Astrocyte (in vitro differentiated cells and primary cell): ENCODE measurements around the gene DDX1. TPM values are rescaled to one million over a fixed set of nuclear protein-coding genes. Genes with fewer than 3 reads are reported as not detected.

Experiments
- DNase-seq: peaks from one replicate; pipeline ENCODE4 v3.0.0-alpha.2; 2010; ENCODE audit warnings: low read depth
- FAIRE-seq: peaks from 2 replicates; lab custom pipeline; 2011; peaks lifted over from hg19 to GRCh38; lab: Jason Lieb, UNC
- H2AFZ ChIP-seq: 2 replicates; pipeline ENCODE4 v1.6.0; 2012; ENCODE audit warnings: low read depth, low read length, inconsistent platforms
- H3K27ac ChIP-seq: 2 replicates; pipeline ENCODE4 v1.5.1; 2011; ENCODE audit warnings: low read depth, low read length, inconsistent platforms
- H3K27me3 ChIP-seq: 2 replicates; pipeline ENCODE4 v1.6.0; 2011; ENCODE audit warnings: low read length, inconsistent platforms; ENCODE audit not compliant: insufficient read depth
- H3K36me3 ChIP-seq: 2 replicates; pipeline ENCODE4 v1.5.1; 2011; ENCODE audit warnings: low read length, inconsistent platforms; ENCODE audit not compliant: insufficient read depth
- H3K4me1 ChIP-seq: 2 replicates; pipeline ENCODE4 v1.5.1; 2011; ENCODE audit warnings: low read length, inconsistent platforms; ENCODE audit not compliant: insufficient read depth
- H3K4me2 ChIP-seq: 2 replicates; pipeline ENCODE4 v1.6.0; 2012; ENCODE audit warnings: low read length, inconsistent platforms
- H3K4me3 ChIP-seq: 2 replicates; pipeline ENCODE4 v1.5.1; 2011; ENCODE audit warnings: low read depth, mild to moderate bottlenecking, low read length, inconsistent platforms; ENCODE audit not compliant: insufficient read depth
- H3K79me2 ChIP-seq: 2 replicates; pipeline ENCODE4 v1.6.0; 2012; ENCODE audit warnings: mild to moderate bottlenecking, low read length, inconsistent platforms; ENCODE audit not compliant: insufficient read depth
- H3K9ac ChIP-seq: 2 replicates; pipeline ENCODE4 v1.6.0; 2012; ENCODE audit warnings: mild to moderate bottlenecking, low read length, inconsistent platforms
- H3K9me3 ChIP-seq: 2 replicates; pipeline ENCODE4 v1.5.1; 2012; ENCODE audit warnings: low read depth, mild to moderate bottlenecking, low read length, inconsistent platforms; ENCODE audit not compliant: insufficient read depth
- H4K20me1 ChIP-seq: 2 replicates; pipeline ENCODE4 v1.6.0; 2012; ENCODE audit warnings: low read length, inconsistent platforms; ENCODE audit not compliant: insufficient read depth
- H3K27ac Mint-ChIP-seq: one replicate; pipeline ENCODE4 v1.8.0; 2021; ENCODE audit warnings: mild to moderate bottlenecking, mixed read lengths; ENCODE audit not compliant: unreplicated experiment
- H3K27me3 Mint-ChIP-seq: one replicate; pipeline ENCODE4 v1.8.0; 2021; ENCODE audit warnings: low read depth, mixed read lengths; ENCODE audit not compliant: unreplicated experiment
- H3K36me3 Mint-ChIP-seq: one replicate; pipeline ENCODE4 v1.8.0; 2021; ENCODE audit warnings: low read depth, mixed read lengths; ENCODE audit not compliant: unreplicated experiment
- H3K4me1 Mint-ChIP-seq: one replicate; pipeline ENCODE4 v1.8.0; 2021; ENCODE audit warnings: low read depth, mixed read lengths; ENCODE audit not compliant: unreplicated experiment
- H3K4me3 Mint-ChIP-seq: one replicate; pipeline ENCODE4 v1.8.0; 2021; ENCODE audit warnings: mild to moderate bottlenecking, moderate library complexity, mixed read lengths; ENCODE audit not compliant: unreplicated experiment
- H3K9me3 Mint-ChIP-seq: one replicate; pipeline ENCODE4 v1.8.0; 2021; ENCODE audit warnings: mild to moderate bottlenecking, mixed read lengths; ENCODE audit not compliant: unreplicated experiment
- EZH2 ChIP-seq: IDR thresholded peaks from 2 replicates; pipeline ENCODE4 v1.6.1; 2012; ENCODE audit warnings: mild to moderate bottlenecking, low read length, inconsistent platforms; ENCODE audit not compliant: insufficient read depth
- total RNA-seq: library from RNA; stranded (reverse); gene quantifications from 2 replicates; pipeline ENCODE4 v1.2.1, GENCODE V29; 2021
- TF ChIP-seq, protein P1 (sequence below): IDR thresholded peaks from 2 replicates; pipeline ENCODE4 v1.5.1; 2011; ENCODE audit warnings: low read depth, mild to moderate bottlenecking, inconsistent platforms, low read length, moderate library complexity; ENCODE audit not compliant: insufficient read depth

Gene DDX1
- total RNA-seq, 1 donor from 2014 or later = 146 TPM

DNA sequence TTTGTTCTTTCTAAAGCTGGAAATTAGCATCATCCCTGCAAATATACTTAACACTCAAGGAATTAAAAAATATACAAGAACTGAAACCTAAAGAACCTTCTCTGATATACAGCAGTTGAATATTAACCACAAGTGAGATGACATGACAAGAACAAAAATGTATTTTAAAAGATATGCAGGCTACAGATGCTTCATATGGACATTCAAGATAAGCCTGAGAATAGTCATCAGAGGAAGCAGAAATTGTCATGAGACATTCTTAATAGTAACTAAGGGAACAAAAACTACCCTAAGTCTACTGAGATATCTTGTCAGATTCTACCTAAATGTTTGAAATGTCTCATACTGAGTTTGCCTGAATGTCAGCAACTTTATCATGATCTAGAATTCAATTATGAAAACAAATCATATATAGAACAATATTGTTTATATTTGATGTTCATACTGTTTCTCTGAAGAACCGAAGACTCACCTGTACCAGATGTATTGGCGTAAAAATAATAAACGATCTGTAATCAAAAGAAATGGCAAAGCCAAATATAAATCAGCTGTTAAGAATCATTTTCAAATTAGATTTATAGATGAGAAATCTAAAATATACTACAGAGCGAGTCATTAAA, 35.2 kb upstream of the DDX1 start:
- peaks cover 2% of the 10 kb centered on the region for H3K4me1 ChIP-seq
- H2AFZ ChIP-seq = no peak overlapping the region
- peaks cover 2% of the 10 kb centered on the region for H3K36me3 ChIP-seq
- H3K36me3 Mint-ChIP-seq = peaks cover 8% of the 10 kb centered on the region
- no peak overlapping the region for H3K4me2 ChIP-seq
- H3K27me3 Mint-ChIP-seq = no peaks in the 10 kb centered on the region
- no peak overlapping the region for H3K4me3 Mint-ChIP-seq
- peaks cover 60% of the 10 kb centered on the region for H3K79me2 ChIP-seq
- H3K27ac ChIP-seq = no peak overlapping the region
- no peak overlapping the region for H3K4me3 ChIP-seq
- H3K4me1 Mint-ChIP-seq = peaks cover 15% of the 10 kb centered on the region
- peaks cover 22% of the 10 kb centered on the region for H4K20me1 ChIP-seq
- no peaks in the 10 kb centered on the region for H3K27me3 ChIP-seq
- no peaks in the 10 kb centered on the region for H3K9me3 Mint-ChIP-seq
- DNase-seq = no peak
- no peak overlapping the region for H3K27ac Mint-ChIP-seq
- no peak for TF ChIP-seq EZH2
- TF ChIP-seq, protein P1, sequence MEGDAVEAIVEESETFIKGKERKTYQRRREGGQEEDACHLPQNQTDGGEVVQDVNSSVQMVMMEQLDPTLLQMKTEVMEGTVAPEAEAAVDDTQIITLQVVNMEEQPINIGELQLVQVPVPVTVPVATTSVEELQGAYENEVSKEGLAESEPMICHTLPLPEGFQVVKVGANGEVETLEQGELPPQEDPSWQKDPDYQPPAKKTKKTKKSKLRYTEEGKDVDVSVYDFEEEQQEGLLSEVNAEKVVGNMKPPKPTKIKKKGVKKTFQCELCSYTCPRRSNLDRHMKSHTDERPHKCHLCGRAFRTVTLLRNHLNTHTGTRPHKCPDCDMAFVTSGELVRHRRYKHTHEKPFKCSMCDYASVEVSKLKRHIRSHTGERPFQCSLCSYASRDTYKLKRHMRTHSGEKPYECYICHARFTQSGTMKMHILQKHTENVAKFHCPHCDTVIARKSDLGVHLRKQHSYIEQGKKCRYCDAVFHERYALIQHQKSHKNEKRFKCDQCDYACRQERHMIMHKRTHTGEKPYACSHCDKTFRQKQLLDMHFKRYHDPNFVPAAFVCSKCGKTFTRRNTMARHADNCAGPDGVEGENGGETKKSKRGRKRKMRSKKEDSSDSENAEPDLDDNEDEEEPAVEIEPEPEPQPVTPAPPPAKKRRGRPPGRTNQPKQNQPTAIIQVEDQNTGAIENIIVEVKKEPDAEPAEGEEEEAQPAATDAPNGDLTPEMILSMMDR = no peak
- no peak overlapping the region for H3K9ac ChIP-seq
- no peaks in the 10 kb centered on the region for H3K9me3 ChIP-seq
- no peak for FAIRE-seq

DNA sequence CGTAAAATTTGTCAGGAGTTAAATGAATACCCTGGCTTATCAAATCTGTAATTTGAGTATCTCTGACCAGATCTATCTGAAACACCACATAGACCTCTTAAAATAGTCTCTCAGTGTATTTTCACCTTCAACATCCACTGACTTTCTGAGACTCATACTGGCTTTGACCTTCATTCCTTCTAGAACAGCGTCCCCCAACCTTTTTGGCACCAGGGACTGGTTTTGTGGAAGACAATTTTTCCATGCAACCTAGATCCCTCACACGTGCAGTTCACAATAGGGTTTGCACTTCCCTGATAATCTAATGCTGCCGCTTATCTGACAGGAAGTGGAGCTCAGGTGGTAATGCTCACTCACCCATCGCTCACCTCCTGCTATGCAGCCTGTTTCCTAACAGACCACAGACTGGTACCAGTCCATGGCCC, 33.8 kb upstream of the DDX1 start:
- H3K4me1 ChIP-seq = peaks cover 5% of the 10 kb centered on the region
- no peak for FAIRE-seq
- no peaks in the 10 kb centered on the region for H3K9me3 ChIP-seq
- no peak overlapping the region for H3K27ac ChIP-seq
- TF ChIP-seq, protein P1 = no peak
- no peak for TF ChIP-seq EZH2
- peaks cover 60% of the 10 kb centered on the region for H3K79me2 ChIP-seq
- DNase-seq = no peak
- Mint-ChIP-seq H3K27ac (no peak overlapping the region), H3K9me3 (no peaks in the 10 kb centered on the region), H3K4me3 (no peak overlapping the region), H3K27me3 (no peaks in the 10 kb centered on the region), H3K4me1 (peaks cover 26% of the 10 kb centered on the region), H3K36me3 (peaks cover 3% of the 10 kb centered on the region)
- no peak overlapping the region for H3K4me3 ChIP-seq
- H3K4me2 ChIP-seq = no peak overlapping the region
- no peaks in the 10 kb centered on the region for H3K27me3 ChIP-seq
- no peak overlapping the region for H2AFZ ChIP-seq
- peaks cover 2% of the 10 kb centered on the region for H3K36me3 ChIP-seq
- no peak overlapping the region for H3K9ac ChIP-seq
- H4K20me1 ChIP-seq = peaks cover 22% of the 10 kb centered on the region
